Dedifferentiated amniotic fluid mesenchymal stem cell (primary cell): ENCODE results near the gene PIK3R4.

Experiments used
- DNase-seq: peaks from one replicate; pipeline ENCODE4 v3.0.0-alpha.2; 2016; ENCODE audit errors: extremely low spot score

Gene PIK3R4

DNA sequence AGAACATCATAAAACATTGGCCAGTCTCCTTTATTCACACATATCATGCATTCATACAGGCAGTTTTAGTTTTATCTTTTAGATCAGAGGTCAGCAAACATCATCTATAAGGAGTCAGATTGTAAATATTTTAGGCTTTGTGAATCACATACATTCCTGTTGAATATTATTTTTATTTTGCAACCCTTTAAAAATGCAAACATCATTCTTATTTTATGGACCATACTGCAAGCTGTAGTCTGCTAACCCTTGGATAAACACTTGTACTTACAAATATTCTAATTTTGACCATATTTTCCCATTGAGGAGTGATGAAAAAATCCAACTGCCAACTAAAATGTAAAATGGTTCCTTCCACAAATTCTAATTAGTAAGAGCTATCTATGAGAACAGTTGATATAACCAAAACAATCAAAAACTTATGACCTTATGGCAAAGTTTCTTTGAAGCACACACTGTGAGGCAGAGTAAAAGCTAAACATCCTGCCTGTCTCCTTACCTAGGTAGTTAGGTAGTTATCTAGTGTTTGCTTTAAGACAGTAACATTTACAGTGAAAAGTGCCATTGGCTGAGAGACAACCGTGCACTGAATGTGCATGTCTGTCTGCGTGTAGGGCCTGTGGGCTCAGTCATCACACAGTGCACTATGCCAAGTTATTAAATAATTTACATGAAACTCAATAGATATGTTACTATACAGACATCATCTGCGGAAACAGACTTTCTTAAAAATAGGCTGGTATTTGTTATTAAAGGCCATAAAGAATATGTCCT, 57.7 kb downstream of the PIK3R4 start:
- DNase-seq: no peak

DNA sequence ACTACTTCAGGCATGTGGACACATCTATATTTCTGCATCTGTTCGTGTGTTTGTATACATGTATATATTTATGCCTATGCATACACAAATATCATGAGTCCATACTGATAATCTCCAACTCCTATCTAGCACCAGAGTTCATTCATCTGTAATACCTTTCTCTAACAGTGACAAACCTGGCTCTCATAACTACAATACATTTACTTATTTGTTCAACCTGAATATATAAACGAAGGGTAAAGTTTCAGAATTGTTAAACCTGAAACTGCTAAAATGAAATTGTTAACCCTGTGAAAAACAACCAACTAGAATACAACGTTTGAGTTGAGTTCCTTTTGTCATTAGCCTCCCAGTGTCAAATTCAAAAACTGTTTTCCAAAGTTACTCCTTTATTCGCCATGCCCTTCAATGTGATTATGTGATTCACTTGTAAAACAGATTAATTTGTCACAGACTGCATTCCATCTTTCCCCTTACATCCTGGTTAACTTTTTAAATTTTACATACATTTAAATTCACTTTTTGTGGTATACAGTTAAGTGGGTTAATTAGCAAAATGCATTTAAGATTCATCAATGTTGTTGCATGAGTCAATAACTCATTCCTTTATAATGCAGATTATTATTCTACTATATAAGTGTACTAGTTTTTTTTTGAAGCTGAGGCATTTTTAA, 58.5 kb downstream of the PIK3R4 start:
- no peak for DNase-seq

DNA sequence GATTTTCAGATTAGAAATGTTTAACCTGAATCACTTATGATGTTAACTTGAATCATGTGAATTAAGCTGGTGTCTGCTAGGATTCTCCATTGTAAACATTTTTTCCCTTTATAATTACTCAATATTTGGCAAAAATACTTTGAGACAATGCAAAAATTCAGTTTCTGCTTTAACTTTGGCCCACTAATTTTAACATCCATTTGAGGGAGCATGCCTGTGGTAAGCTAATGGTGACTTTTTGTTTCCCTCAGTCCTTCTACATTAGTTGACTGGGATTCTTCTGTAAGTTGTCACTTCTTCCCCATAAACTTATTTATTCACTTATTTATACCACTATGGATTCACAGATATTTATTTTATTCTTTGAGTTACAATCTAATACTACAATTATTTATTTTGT, 59.3 kb downstream of the PIK3R4 start:
- no peak for DNase-seq

DNA sequence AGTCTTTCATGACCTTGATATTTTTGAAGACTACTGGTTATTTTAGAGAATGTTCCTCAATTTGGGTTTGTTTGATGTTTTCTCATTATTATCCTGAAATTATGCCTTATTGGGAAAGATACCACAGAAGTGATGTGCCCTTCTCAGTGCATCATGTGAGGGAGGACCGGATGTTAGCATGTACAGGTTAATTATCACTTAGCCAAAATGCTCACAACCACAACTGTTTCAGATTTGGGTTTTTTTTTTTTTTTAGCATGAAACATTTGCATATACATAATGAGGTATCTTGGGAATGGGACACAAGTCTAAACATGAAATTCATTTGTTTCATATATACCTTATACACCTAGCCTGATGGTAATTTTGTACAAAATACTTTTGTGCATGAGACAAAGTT, 59.8 kb downstream of the PIK3R4 start:
- no peak for DNase-seq

- no peak for DNase-seq
Observed at GRCh38 chr3:130682131-130682530, 64.5 kb downstream of the PIK3R4 start.

- no peak for DNase-seq
Observed at GRCh38 chr3:130679218-130679617, 67.4 kb downstream of the PIK3R4 start.

DNA sequence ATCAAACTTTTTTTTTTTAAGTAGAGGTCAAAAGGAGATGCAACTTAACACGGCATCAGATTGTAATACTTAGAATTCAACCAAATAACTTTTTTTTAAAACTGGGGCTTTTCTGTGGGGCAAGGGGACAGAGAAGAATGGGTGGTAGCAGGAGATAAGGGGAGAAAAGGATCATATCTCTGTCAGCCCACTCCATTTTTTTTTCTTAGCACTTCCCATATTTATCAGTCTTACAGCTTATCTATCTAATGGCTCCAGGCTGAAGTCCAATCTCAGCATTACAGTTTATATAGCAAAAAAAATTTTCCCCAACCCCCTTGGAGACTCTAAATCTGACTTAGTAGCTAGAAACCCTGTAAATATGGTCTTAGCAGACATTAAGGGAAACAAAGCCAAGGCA, 69.3 kb downstream of the PIK3R4 start:
- no peak for DNase-seq

DNA sequence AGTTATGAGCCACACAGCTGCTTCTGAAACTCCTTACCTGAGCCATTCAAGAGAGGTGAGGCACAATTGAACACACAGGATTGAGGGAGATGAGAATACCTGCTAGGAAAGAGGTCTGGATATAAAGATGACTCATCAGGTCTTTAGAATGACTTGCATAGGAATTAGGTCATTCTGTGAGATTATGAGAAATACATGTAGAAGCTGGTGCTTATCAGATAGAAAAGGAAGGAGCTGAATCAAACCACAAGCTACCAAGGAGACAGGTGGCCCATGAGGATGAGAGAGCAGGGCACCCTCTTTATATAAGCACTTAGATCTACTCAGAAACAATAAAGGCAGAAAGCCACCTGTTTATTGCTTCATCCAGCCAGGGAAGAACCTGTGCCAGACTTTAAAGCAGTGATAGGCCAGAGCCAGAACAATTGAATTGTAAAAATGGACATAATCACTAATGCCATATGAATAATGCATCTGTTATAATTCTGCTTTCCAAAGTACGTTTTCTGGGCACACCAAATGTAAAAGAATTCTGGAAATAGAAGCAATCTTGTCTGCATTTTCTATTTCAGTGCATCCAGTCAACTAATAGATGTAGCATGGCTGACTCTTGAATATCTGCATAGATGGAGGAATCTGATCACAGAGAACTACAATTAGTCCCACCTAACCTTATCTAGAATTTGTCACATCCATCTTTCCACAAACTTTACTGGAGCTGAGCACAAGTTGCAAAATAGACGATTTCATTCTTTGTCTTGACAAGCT, 74.9 kb downstream of the PIK3R4 start:
- DNase-seq: no peak

DNA sequence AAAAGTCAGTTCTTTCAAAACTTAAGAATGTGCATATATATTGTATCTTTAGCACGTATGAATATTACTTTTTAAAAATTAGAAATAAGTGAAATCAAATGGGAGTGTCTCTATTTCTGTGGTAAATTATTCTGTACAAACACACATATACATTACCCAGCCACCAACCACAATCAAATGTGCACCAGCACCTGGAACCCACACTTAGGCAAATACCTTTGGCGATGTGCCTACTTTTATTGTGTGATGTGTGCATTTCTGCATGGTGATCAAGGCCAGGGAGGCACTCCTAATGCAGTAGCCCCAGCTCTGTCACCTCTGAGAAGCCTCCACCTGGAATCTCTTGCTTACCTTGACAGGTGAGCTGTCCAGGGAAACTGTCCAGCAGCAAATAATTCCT, 76.9 kb downstream of the PIK3R4 start:
- DNase-seq: no peak

DNA sequence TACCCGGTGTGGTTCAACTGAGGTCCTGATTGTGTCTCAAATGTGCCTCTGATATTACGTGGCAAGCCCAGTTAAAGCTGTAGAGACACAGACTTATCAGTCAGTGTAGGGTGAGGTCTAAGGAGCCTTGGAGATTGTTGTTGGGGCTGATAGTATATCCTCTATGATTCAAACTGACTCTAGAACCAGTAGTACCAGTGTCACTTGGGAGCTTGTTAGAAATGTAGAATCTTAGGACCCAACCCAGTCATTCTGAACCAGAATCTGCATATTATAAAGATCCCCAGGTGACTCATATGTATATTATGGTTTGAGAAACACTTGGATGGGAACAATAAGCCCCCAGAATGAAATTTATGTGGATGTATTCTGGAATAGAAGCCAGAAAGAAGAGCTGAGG, 83.5 kb downstream of the PIK3R4 start:
- DNase-seq: no peak

GRCh38 chr3:130662501-130662996, 84.1 kb downstream of the PIK3R4 start:
- no peak for DNase-seq

- no peak for DNase-seq
Observed at GRCh38 chr3:130661140-130661891, 85.3 kb downstream of the PIK3R4 start.

- no peak for DNase-seq
Observed at GRCh38 chr3:130659911-130660310, 86.7 kb downstream of the PIK3R4 start.

GRCh38 chr3:130658678-130659077, 88.0 kb downstream of the PIK3R4 start:
- peak; percentile 70 for DNase-seq

- DNase-seq: no peak
Observed at GRCh38 chr3:130656627-130657026, 90.0 kb downstream of the PIK3R4 start.

- DNase-seq: no peak
Observed at GRCh38 chr3:130654921-130655320, 91.7 kb downstream of the PIK3R4 start.

GRCh38 chr3:130654091-130654490, 92.5 kb downstream of the PIK3R4 start:
- DNase-seq: no peak

DNA sequence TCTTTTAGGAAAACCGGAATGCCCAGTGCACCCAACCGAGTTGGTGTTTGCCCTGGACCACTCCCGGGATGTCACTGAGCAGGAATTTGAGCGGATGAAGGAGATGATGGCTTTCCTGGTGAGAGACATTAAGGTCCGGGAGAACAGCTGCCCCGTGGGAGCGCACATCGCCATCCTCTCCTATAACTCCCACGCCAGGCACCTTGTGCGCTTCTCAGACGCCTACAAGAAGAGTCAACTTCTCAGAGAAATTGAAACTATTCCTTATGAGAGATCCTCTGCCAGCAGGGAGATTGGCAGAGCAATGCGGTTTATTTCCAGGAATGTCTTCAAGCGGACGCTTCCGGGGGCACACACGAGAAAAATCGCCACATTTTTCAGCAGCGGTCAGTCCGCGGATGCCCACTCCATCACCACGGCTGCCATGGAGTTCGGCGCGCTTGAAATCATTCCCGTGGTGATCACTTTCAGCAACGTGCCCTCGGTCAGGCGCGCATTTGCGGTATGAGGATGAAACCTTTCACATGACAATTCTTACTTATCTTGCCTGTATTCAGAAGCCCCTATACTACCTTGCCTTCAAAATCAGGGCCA, 97.5 kb downstream of the PIK3R4 start:
- no peak for DNase-seq

DNA sequence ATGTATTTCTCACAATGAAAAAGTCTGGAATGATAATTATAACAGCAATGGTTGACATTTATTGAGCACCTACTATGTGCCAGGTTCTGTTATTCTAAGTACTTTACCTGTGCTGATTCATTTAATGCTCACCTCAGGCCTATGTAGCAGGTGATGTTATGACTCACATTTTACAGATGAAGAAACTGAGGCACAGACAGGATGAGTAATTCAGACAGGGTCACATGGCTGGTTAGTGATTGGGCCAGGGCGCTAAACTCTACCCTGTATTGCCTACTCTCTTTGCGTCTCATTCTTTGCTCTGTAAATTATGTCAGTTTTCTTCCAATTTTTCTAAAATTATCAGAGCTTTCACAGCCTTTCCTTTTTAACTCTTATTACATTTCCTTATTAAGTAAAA, 98.3 kb downstream of the PIK3R4 start:
- DNase-seq: no peak

GRCh38 chr3:130645261-130645660, 101.4 kb downstream of the PIK3R4 start:
- no peak for DNase-seq

GRCh38 chr3:130644628-130645253, 101.9 kb downstream of the PIK3R4 start:
- no peak for DNase-seq
